PC-3 (cell line): ENCODE data around the gene KIF5A.

ENCODE experiments used
- EZH2 ChIP-seq: fragments of 300-600 bp; sonication (generic); IDR thresholded peaks from one replicate; pipeline ENCODE4 v1.6.1; 2017; ENCODE audit warnings: antibody characterized with exemption, mild to moderate bottlenecking, low read length; ENCODE audit not compliant: unreplicated experiment
- EZH2phosphoT487 ChIP-seq: fragments of 300-600 bp; sonication (generic); IDR thresholded peaks from 2 replicates; pipeline ENCODE4 v1.6.1; 2018; ENCODE audit warnings: mild to moderate bottlenecking, antibody characterized with exemption, low read length, borderline replicate concordance
- TF ChIP-seq, protein P1 (sequence below): fragments of 300-600 bp; sonication (generic); conservative IDR thresholded peaks from 2 replicates; pipeline ENCODE4 v1.5.1; 2017; ENCODE audit warnings: antibody characterized with exemption, low read depth, mild to moderate bottlenecking, low read length

DNA sequence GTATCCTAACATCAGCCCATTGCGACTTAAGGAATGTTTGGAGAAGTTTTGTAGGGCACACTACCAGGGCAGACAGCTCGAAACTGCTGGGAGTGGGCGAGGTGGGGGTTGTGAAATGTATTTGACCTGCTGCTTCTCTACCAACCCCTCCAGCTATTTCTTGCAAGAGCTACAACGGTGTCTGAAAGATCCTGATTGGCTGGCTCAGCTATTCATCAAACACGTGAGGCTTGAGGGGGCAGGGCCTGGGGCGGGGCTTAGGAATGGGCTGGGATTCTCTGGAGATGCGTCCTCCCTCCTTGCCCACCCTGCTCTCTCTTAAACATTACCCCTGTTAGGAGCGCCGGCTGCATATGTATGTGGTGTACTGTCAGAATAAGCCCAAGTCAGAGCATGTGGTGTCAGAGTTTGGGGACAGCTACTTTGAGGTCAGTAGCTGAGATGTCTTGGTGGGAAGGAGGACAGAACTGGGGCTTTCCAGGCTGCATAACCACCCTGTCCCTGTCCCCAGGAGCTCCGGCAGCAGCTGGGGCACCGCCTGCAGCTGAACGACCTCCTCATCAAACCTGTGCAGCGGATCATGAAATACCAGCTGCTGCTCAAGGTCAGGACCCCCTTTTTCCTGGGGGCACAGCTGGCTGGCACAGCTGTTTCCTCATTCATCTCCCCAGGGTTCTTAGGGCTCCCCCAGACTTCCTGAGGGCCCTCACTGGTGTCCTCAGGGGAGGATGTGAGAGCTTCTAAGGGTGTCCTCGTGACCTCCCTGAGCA, 64.5 kb downstream of the KIF5A start:
- no peak for TF ChIP-seq EZH2
- TF ChIP-seq, protein P1, sequence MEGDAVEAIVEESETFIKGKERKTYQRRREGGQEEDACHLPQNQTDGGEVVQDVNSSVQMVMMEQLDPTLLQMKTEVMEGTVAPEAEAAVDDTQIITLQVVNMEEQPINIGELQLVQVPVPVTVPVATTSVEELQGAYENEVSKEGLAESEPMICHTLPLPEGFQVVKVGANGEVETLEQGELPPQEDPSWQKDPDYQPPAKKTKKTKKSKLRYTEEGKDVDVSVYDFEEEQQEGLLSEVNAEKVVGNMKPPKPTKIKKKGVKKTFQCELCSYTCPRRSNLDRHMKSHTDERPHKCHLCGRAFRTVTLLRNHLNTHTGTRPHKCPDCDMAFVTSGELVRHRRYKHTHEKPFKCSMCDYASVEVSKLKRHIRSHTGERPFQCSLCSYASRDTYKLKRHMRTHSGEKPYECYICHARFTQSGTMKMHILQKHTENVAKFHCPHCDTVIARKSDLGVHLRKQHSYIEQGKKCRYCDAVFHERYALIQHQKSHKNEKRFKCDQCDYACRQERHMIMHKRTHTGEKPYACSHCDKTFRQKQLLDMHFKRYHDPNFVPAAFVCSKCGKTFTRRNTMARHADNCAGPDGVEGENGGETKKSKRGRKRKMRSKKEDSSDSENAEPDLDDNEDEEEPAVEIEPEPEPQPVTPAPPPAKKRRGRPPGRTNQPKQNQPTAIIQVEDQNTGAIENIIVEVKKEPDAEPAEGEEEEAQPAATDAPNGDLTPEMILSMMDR, result no peak
- no peak for TF ChIP-seq EZH2phosphoT487
